HepG2 (cell line): ENCODE data around the gene CES3. TPM values are rescaled to one million over a fixed set of nuclear protein-coding genes. Genes with fewer than 3 reads are reported as not detected.

Experiments
- ATAC-seq: fragments of 200-7000 bp; cut with Tn5 transposase; 3 replicates; pipeline ENCODE4 v1.9.1; 2020; ENCODE audit warnings: mild to moderate bottlenecking, moderate library complexity
- BruUV-seq: library from RNA; stranded (reverse); fragments of 400-500 nt; replicated peaks from 2 replicates; lab custom pipeline; 2021; lab: Mats Ljungman, UMichigan
- CTCF ChIA-PET: fragments of 300-600 bp; formaldehyde crosslinking; extraction: SDS; loops from one replicate; lab custom pipeline; 2021; ENCODE audit warnings: low total read pairs, inconsistent platforms, low intra/inter-chr PET ratio; lab: Yijun Ruan, JAX
- POLR2A ChIA-PET: fragments of 350-600 bp; sonication (Branson Sonifier 250); formaldehyde crosslinking; loops from one replicate; lab custom pipeline; 2020; ENCODE audit warnings: antibody characterized with exemption, inconsistent platforms; lab: Yijun Ruan, JAX
- DNase-seq: peaks from one replicate; pipeline ENCODE4 v3.0.0-alpha.2; 2015; ENCODE audit warnings: low spot score
- FAIRE-seq: peaks from 3 replicates; lab custom pipeline; 2011; peaks lifted over from hg19 to GRCh38; lab: Jason Lieb, UNC
- H2AFZ ChIP-seq: one replicate; pipeline ENCODE4 v1.6.1; 2011; ENCODE audit warnings: low read length, inconsistent platforms
- H3K27ac ChIP-seq: fragments of 300-600 bp; 3 replicates; pipeline ENCODE4 v1.8.0; 2011; ENCODE audit warnings: mixed run types, mild to moderate bottlenecking, mixed read lengths, low read length, inconsistent platforms; ENCODE audit not compliant: insufficient read depth; ENCODE audit errors: extremely low read length
- H3K27me3 ChIP-seq, 2 experiments: fragments of 200-600 bp in 1 of 2; 2 replicates in 1 of 2; 3 replicates in 1 of 2; pipeline versions ENCODE4 v1.6.0 to v1.8.0; 2011; ENCODE audit warnings: low read length in 2 of 2, mild to moderate bottlenecking in 2 of 2, moderate library complexity in 2 of 2, inconsistent platforms in 1 of 2; ENCODE audit not compliant: insufficient read depth in 2 of 2, control insufficient read depth in 1 of 2
- H3K36me3 ChIP-seq, 2 experiments: fragments of 200-600 bp in 1 of 2; replicated peaks in 1 of 2; 2 replicates in 1 of 2; 3 replicates in 1 of 2; pipeline versions ENCODE4 v1.5.1 to v1.8.0; 2011; ENCODE audit warnings: low read length in 2 of 2, inconsistent platforms in 1 of 2; ENCODE audit not compliant: insufficient read depth in 2 of 2, control insufficient read depth in 1 of 2
- H3K4me1 ChIP-seq: 2 replicates; pipeline ENCODE4 v1.5.1; 2012; ENCODE audit warnings: low read length, inconsistent platforms; ENCODE audit not compliant: insufficient read depth
- H3K4me2 ChIP-seq: 2 replicates; pipeline ENCODE4 v1.6.0; 2011; ENCODE audit warnings: low read depth, low read length, inconsistent platforms
- H3K4me3 ChIP-seq, 3 experiments: fragments of 200-600 bp in 1 of 3; sonication (generic), shearing (Covaris generic) in 1 of 3; replicated peaks in 1 of 3; 2 replicates each; pipeline ENCODE4 v1.5.1; 2011 to 2016; ENCODE audit warnings: low read length in 3 of 3, inconsistent platforms in 2 of 3, low read depth in 2 of 3, mild to moderate bottlenecking in 2 of 3, control low read depth in 1 of 3, mixed read lengths in 1 of 3; ENCODE audit not compliant: insufficient read depth in 1 of 3
- H3K79me2 ChIP-seq: one replicate; pipeline ENCODE4 v1.6.1; 2011; ENCODE audit warnings: low read length, inconsistent platforms; ENCODE audit not compliant: insufficient read depth
- H3K9ac ChIP-seq: 2 replicates; pipeline ENCODE4 v1.6.0; 2011; ENCODE audit warnings: mild to moderate bottlenecking, low read depth, low read length, inconsistent platforms; ENCODE audit not compliant: insufficient read depth
- H3K9me3 ChIP-seq: 2 replicates; pipeline ENCODE4 v1.5.1; 2012; ENCODE audit warnings: mild to moderate bottlenecking, low read length
- H4K20me1 ChIP-seq: 2 replicates; pipeline ENCODE4 v1.6.0; 2011; ENCODE audit warnings: inconsistent platforms, mild to moderate bottlenecking, low read length, moderate library complexity; ENCODE audit not compliant: insufficient read depth
- CBFB ChIP-seq: sonication (generic); formaldehyde crosslinking; IDR thresholded peaks from 2 replicates; pipeline ENCODE4 v1.4.0; 2020; ENCODE audit warnings: missing genetic modification reagents
- DNMT1 ChIP-seq: sonication (generic); formaldehyde crosslinking; IDR thresholded peaks from 2 replicates; pipeline ENCODE4 v1.5.1; 2020; ENCODE audit warnings: mild to moderate bottlenecking, missing genetic modification reagents
- MAFK ChIP-seq, 2 experiments: IDR thresholded peaks in 1 of 2; conservative IDR thresholded peaks in 1 of 2; 2 replicates each; pipeline ENCODE4 v1.6.1; 2011; ENCODE audit warnings: improper control_type of control experiment in 2 of 2, low read length in 2 of 2
- SATB2 ChIP-seq: sonication (generic); formaldehyde crosslinking; IDR thresholded peaks from 2 replicates; pipeline ENCODE4 v1.5.0; 2020; ENCODE audit warnings: missing genetic modification reagents
- SP140L ChIP-seq: sonication (generic); formaldehyde crosslinking; IDR thresholded peaks from 2 replicates; pipeline ENCODE4 v1.4.0; 2020; ENCODE audit warnings: missing genetic modification reagents, borderline replicate concordance
- STAT5B ChIP-seq: sonication (generic); formaldehyde crosslinking; IDR thresholded peaks from 2 replicates; pipeline ENCODE4 v1.4.0; 2020; ENCODE audit warnings: missing genetic modification reagents
- TARDBP ChIP-seq: sonication (generic); formaldehyde crosslinking; IDR thresholded peaks from 2 replicates; pipeline ENCODE4 v1.8.0; 2022; ENCODE audit warnings: mild to moderate bottlenecking, missing genetic modification reagents
- ZBTB10 ChIP-seq: sonication (generic); formaldehyde crosslinking; IDR thresholded peaks from 2 replicates; pipeline ENCODE4 v1.4.0; 2020; ENCODE audit warnings: missing genetic modification reagents, borderline replicate concordance
- ZNF451 ChIP-seq: sonication (generic); formaldehyde crosslinking; IDR thresholded peaks from 2 replicates; pipeline ENCODE4 v1.5.0; 2020; ENCODE audit warnings: mild to moderate bottlenecking, missing genetic modification reagents
- ZNF670 ChIP-seq: sonication (generic); formaldehyde crosslinking; IDR thresholded peaks from 2 replicates; pipeline ENCODE4 v1.8.0; 2022; ENCODE audit warnings: mild to moderate bottlenecking, missing genetic modification reagents, borderline replicate concordance
- WGBS: methylation state at CpG from one replicate; pipeline ENCODE4 v1.1.6; 2017; ENCODE audit warnings: low lambda C conversion rate; 5-methylcytosine and 5-hydroxymethylcytosine counted together
- in situ Hi-C: cut with HindIII; loops from 2 replicates; pipeline ENCODE4 v1.10.0; 2017; ENCODE audit warnings: low pct_unique_long_range_greater_than_20kb; ENCODE audit not compliant: extremely low pct_ligation_motif_present
- intact Hi-C: fragments of 100-400 bp; cut with micrococcal nuclease; formaldehyde crosslinking; loops from one replicate; pipeline ENCODE4 v1.10.0; 2022; ENCODE audit not compliant: unreplicated experiment
- polyA plus RNA-seq, 8 experiments: library from polyadenylated mRNA; depleted of rRNA in 3 of 8; stranded (reverse) in 7 of 8; unstranded in 1 of 8; fragments of >200 nt; fragmentation: Illumina TruSeq in 4 of 8; extraction: Trizol in 4 of 8; gene quantifications; 2 replicates each; pipeline versions ENCODE4 v1.2.1 to v1.2.3, GENCODE V29; 2011 to 2016; ENCODE audit warnings: low read depth in 4 of 8, missing spikeins in 1 of 8, mixed read lengths in 1 of 8; ENCODE audit not compliant: insufficient read depth in 1 of 8
- total RNA-seq, 5 experiments: library from RNA; depleted of rRNA; stranded (reverse); fragments of >200 nt; fragmentation: Illumina TruSeq; extraction: Trizol; gene quantifications; 2 replicates each; pipeline ENCODE4 v1.2.3, GENCODE V29; 2016; ENCODE audit warnings: low read depth in 1 of 5

The CES3 gene
- total and polyA plus RNA-seq, 2 of the 13 experiments (the other 11 are each of a cell fraction or from before 2014, with no cell fraction given): 6.6 to 17.4 TPM

- Histone ChIP-seq H4K20me1 (no peaks in the 10 kb centered on the region), H2AFZ (no peak overlapping the region), H3K4me2 (no peak overlapping the region), H3K4me3 (no peak overlapping the region), H3K36me3 (no peaks in the 10 kb centered on the region), H3K9ac (no peak overlapping the region), H3K27me3 (no peaks in the 10 kb centered on the region), H3K4me1 (peaks cover 33% of the 10 kb centered on the region), H3K9me3 (no peaks in the 10 kb centered on the region), H3K27ac (no peak overlapping the region), H3K79me2 (no peaks in the 10 kb centered on the region)
- FAIRE-seq: no peak
- no peak for ATAC-seq
- no TSS peak for BruUV-seq
- in situ Hi-C loops (no loop called here), intact Hi-C loops (no loop called here)
- 87% methylated on average over 80 of the region's 89 CpGs for WGBS
- DNase-seq: no peak
- no peak for TF ChIP-seq ZBTB10 (CRISPR knock-in tag)
- no peak for TF ChIP-seq DNMT1 (CRISPR knock-in tag)
- no peak for TF ChIP-seq STAT5B
- TF ChIP-seq MAFK (conservative IDR thresholded peaks at IDR 0.05 in 1 of 2, IDR thresholded peaks at IDR 0.05 in 1 of 2; ENCODE audit: low read length in 2 of 2): no peak
- TF ChIP-seq TARDBP: no peak
- no peak for TF ChIP-seq SP140L (CRISPR knock-in tag)
- no peak for TF ChIP-seq CBFB (CRISPR knock-in tag)
- no peak for TF ChIP-seq ZNF670
- no peak for TF ChIP-seq ZNF451
- no peak for TF ChIP-seq SATB2 (CRISPR knock-in tag)
- ChIA-PET CTCF (no interaction called here), POLR2A (no interaction called here)
Measured at GRCh38 chr16:67000384-67001351, 39.6 kb downstream of the CES3 start.
